ENCODE results near the gene PIP5K1B. TPM values are rescaled to one million over a fixed set of nuclear protein-coding genes. Genes with fewer than 3 reads are reported as not detected.

Gene PIP5K1B
- total RNA-seq, 4 donors from 2014 or later = 0.29 to 8.2 (median 4.1) TPM

DNA sequence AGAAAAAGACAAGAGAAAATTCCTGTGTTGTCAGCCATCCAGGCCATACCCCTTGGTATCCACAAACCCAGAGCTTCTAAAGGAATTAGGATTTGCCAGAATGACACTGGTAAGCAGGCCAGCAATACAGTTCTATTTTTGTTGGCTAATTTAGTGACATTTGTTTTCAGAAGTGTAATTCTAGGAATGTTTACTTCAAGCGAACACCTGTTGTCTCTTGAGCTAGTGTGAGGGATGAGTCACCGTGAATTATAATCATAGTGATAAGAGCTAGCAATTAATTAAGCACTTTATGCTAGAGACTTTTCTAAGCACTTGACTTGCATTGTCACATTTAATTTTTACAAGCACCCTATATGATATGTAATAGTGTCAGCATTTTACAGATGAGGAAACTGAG, 209.7 kb downstream of the PIP5K1B start:
- intact Hi-C loops (cut with DNase I; ENCODE audit: low total_unique reads) = no loop called here
- no peak for DNase-seq
- no peaks in the 10 kb centered on the region for H3K36me3 ChIP-seq
- no peak overlapping the region for H3K27ac ChIP-seq
- H3K27me3 ChIP-seq = no peaks in the 10 kb centered on the region
- no peaks in the 10 kb centered on the region for H3K9me3 ChIP-seq
- H3K4me1 ChIP-seq = no peaks in the 10 kb centered on the region
- TF ChIP-seq POLR2A (IDR thresholded peaks at IDR 0.05) = no peak
- TF ChIP-seq, protein P1, sequence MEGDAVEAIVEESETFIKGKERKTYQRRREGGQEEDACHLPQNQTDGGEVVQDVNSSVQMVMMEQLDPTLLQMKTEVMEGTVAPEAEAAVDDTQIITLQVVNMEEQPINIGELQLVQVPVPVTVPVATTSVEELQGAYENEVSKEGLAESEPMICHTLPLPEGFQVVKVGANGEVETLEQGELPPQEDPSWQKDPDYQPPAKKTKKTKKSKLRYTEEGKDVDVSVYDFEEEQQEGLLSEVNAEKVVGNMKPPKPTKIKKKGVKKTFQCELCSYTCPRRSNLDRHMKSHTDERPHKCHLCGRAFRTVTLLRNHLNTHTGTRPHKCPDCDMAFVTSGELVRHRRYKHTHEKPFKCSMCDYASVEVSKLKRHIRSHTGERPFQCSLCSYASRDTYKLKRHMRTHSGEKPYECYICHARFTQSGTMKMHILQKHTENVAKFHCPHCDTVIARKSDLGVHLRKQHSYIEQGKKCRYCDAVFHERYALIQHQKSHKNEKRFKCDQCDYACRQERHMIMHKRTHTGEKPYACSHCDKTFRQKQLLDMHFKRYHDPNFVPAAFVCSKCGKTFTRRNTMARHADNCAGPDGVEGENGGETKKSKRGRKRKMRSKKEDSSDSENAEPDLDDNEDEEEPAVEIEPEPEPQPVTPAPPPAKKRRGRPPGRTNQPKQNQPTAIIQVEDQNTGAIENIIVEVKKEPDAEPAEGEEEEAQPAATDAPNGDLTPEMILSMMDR (IDR thresholded peaks at IDR 0.05) = no peak
- H3K4me3 ChIP-seq = no peak overlapping the region

DNA sequence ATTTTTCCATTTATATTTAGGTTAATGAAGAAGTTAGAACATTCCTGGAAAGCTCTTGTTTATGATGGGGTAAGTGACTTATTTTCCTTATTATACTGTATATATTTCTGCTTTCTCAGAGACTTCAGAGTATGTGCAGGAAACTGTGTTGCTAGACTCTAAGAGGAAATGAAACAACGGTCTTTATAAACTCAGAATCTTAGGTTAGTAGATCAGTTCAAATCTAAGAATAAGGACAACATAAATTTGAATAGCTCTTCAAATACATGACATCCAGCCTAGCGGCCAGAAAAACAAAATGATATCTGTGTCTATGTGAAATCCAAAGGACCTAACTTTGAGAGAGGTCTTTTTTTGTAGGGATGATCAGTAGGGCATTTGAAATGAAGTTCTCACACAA, 214.6 kb downstream of the PIP5K1B start:
- TF ChIP-seq POLR2A (IDR thresholded peaks at IDR 0.05) = no peak
- TF ChIP-seq, protein P1 (IDR thresholded peaks at IDR 0.05) = no peak
- no peak overlapping the region for H3K27ac ChIP-seq
- no peaks in the 10 kb centered on the region for H3K4me1 ChIP-seq
- no peak for DNase-seq
- H3K36me3 ChIP-seq = no peaks in the 10 kb centered on the region
- no peak overlapping the region for H3K4me3 ChIP-seq
- no peaks in the 10 kb centered on the region for H3K9me3 ChIP-seq
- no peaks in the 10 kb centered on the region for H3K27me3 ChIP-seq
- intact Hi-C loops (cut with DNase I; ENCODE audit: low total_unique reads) = no loop called here

DNA sequence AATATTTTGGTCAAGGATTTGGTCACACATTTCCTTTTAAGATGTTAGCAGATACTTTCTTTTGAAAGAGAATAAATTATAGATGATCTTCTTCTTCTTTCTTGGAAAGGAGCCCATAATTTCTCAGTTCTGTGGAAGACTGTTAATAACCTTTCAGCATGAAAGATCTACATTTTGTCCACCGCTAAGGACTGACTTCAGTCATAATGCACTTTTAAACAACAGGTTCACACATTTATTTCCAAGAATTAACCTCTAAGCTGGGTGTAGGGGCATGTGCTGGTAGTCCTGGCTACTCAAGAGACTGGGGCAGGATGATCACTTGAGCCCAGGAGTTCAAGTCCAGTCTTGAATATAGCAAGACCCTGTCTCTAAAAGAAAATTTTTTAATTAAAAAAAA, 215.9 kb downstream of the PIP5K1B start:
- intact Hi-C loops (cut with DNase I; ENCODE audit: low total_unique reads) = no loop called here
- H3K36me3 ChIP-seq = no peaks in the 10 kb centered on the region
- no peaks in the 10 kb centered on the region for H3K27me3 ChIP-seq
- no peak overlapping the region for H3K4me3 ChIP-seq
- DNase-seq = no peak
- H3K4me1 ChIP-seq = no peaks in the 10 kb centered on the region
- no peak for TF ChIP-seq POLR2A (IDR thresholded peaks at IDR 0.05)
- TF ChIP-seq, protein P1 (IDR thresholded peaks at IDR 0.05) = no peak
- H3K27ac ChIP-seq = no peak overlapping the region
- H3K9me3 ChIP-seq = no peaks in the 10 kb centered on the region

DNA sequence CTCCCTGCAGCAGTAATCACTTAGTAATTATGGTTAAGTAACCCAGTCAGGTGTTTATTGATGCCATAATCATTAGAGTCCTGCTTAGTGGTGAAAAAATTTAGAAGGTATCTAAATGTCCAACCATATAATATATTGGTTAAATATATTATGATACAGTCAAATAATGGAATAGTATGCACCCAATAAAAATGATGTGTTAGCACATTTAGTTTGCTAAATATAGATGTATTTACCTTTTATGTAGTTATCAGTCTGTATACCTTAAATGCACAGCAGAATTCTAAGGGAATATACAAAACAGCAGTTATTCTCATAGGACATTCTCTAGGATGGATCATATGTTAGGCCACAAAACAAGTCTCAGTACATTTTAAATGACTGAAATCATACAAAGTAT, 218.4 kb downstream of the PIP5K1B start:
- Histone ChIP-seq H3K9me3 (no peaks in the 10 kb centered on the region), H3K4me3 (no peak overlapping the region), H3K27me3 (no peaks in the 10 kb centered on the region), H3K36me3 (no peaks in the 10 kb centered on the region), H3K4me1 (no peaks in the 10 kb centered on the region), H3K27ac (no peak overlapping the region)
- no peak for DNase-seq
- intact Hi-C loops (cut with DNase I; ENCODE audit: low total_unique reads) = no loop called here
- no peak for TF ChIP-seq POLR2A (IDR thresholded peaks at IDR 0.05)

DNA sequence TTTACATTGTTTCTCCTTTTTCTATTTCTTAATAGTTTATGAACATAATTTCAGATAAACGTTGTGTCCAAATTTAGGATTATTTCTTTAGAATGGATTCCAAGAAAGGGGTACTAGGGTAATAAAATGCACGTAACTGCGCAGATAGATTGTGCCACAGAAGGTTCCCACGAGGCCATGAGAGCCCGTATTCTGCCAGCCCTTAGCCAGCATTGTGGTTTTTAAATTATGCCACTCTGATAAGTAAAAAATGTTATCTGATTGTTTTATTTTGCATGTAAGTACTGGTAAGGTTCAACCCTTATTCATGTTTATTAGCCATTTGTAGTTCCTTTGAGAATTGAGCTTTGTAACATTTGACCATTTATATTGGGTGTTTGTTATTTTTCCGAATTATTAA, 220.1 kb downstream of the PIP5K1B start:
- no peak overlapping the region for H3K4me3 ChIP-seq
- DNase-seq = no peak
- no peak overlapping the region for H3K27ac ChIP-seq
- no peaks in the 10 kb centered on the region for H3K9me3 ChIP-seq
- intact Hi-C loops (cut with DNase I; ENCODE audit: low total_unique reads) = no loop called here
- H3K4me1 ChIP-seq = no peaks in the 10 kb centered on the region
- H3K27me3 ChIP-seq = no peaks in the 10 kb centered on the region
- no peaks in the 10 kb centered on the region for H3K36me3 ChIP-seq
- TF ChIP-seq, protein P1 (IDR thresholded peaks at IDR 0.05) = no peak
- no peak for TF ChIP-seq POLR2A (IDR thresholded peaks at IDR 0.05)

DNA sequence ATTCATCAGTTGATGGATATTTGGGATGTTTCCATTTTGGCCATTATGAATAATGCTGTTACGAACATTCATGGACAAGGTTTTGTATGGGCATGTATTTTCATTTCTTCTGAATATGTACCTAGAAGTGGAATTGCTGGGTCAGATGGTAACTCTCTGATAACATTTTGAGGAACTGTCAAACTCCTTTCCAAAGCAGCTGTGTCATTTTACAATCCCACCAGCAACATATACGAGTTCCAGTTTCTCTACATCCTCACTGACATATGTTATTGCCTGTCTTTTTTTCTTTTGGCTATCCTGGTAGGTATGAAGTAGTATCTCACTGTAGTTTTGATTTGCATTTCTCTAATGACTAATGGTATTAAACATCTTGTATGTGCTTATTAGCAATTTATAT, 222.1 kb downstream of the PIP5K1B start:
- TF ChIP-seq, protein P1 (IDR thresholded peaks at IDR 0.05) = no peak
- no peak for TF ChIP-seq POLR2A (IDR thresholded peaks at IDR 0.05)
- Histone ChIP-seq H3K9me3 (no peaks in the 10 kb centered on the region), H3K27ac (no peak overlapping the region), H3K36me3 (no peaks in the 10 kb centered on the region), H3K27me3 (no peaks in the 10 kb centered on the region), H3K4me3 (no peak overlapping the region), H3K4me1 (no peaks in the 10 kb centered on the region)
- intact Hi-C loops (cut with DNase I; ENCODE audit: low total_unique reads) = no loop called here
- DNase-seq = no peak

Data from uterus (tissue), 4 donors.